Measurements from ENCODE around the gene RTKN.

GRCh38 chr2:74375838-74376237 lies 65.9 kb downstream of the RTKN start:
- TF ChIP-seq CTCF (IDR thresholded peaks at IDR 0.05): no peak
- no peak for TF ChIP-seq E2F6 (IDR thresholded peaks at IDR 0.05; ENCODE audit: borderline replicate concordance, low read depth)
- TF ChIP-seq RAD21 (conservative IDR thresholded peaks at IDR 0.05 in 1 of 2, IDR thresholded peaks at IDR 0.05 in 1 of 2): no peak
- TF ChIP-seq REST (IDR thresholded peaks at IDR 0.05): no peak
- no peak for TF ChIP-seq ZFP36 (IDR thresholded peaks at IDR 0.05; ENCODE audit: borderline replicate concordance, partially characterized antibody)
- no peak for TF ChIP-seq PHF8 (IDR thresholded peaks at IDR 0.05; ENCODE audit: borderline replicate concordance, low read depth)
- TF ChIP-seq SMC3 (IDR thresholded peaks at IDR 0.05): no peak
- TF ChIP-seq POLR2A (IDR thresholded peaks at IDR 0.05; ENCODE audit: low read length): no peak
- no peak for TF ChIP-seq NFE2L2 (conservative IDR thresholded peaks at IDR 0.05; ENCODE audit: low read length)

All from A549 (cell line).